ENCODE measurements around the gene PPARA. TPM values are rescaled to one million over a fixed set of nuclear protein-coding genes. Genes with fewer than 3 reads are reported as not detected.

PPARA gene
- total and polyA plus RNA-seq, 11 donors: 21.1 to 96.4 (median 80.4) TPM

DNA sequence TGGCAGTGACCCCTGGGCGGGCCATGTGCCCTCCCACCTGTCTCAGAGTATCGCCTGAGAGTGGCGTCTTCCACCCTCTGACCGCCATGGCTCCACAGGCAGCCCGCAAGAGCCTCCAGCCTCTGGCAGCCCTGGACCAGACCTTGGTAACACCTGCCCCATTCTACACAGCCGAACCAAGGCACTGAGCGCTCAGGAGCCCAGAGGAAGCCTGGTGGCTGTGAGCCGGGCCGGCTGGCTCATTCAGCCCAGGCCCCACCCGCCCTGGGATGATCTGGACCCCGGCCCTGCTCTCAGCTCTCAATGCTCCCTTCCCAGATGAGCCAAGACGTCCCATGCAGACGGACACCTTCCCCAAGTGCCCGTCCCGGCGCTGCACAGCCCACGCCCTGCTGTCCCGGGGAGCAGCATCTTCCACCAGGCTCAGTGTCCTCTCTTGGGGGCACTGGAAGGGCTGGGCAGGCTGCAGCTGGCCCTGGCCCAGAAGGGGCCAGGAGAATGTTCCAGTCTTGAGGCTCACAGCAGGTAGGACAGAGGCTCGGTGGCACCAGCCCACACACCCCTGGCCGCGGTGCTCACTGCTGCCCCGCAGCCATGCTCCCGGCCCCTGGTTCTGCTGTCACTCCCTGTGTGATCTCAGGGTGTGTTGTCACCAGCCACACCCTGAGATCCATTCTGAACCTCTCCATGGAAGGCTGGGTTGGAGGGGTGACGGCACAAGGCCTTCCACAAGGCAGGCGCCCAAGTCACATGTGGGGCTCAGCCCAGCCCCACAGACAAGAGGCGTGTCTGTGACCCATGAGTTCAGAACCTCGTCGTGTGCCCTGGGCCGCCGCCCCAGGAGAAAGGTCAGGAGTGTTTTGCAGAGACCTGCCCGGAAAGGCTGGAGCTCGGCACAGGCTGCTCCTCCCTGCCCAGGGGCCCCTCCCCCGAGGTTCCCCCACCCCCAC, 24.2 kb upstream of the PPARA start:
- TF ChIP-seq, protein P1, sequence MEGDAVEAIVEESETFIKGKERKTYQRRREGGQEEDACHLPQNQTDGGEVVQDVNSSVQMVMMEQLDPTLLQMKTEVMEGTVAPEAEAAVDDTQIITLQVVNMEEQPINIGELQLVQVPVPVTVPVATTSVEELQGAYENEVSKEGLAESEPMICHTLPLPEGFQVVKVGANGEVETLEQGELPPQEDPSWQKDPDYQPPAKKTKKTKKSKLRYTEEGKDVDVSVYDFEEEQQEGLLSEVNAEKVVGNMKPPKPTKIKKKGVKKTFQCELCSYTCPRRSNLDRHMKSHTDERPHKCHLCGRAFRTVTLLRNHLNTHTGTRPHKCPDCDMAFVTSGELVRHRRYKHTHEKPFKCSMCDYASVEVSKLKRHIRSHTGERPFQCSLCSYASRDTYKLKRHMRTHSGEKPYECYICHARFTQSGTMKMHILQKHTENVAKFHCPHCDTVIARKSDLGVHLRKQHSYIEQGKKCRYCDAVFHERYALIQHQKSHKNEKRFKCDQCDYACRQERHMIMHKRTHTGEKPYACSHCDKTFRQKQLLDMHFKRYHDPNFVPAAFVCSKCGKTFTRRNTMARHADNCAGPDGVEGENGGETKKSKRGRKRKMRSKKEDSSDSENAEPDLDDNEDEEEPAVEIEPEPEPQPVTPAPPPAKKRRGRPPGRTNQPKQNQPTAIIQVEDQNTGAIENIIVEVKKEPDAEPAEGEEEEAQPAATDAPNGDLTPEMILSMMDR (IDR thresholded peaks at IDR 0.05): no peak
- no peak for ATAC-seq
- peaks cover 0 to 27% (median 11%) of the 10 kb centered on the region in 12 donors for H3K4me1 ChIP-seq
- intact Hi-C loops (cut with DNase I): loop anchor here in 2 of 10 donors (10.0 kb wide), 1 partner anchor 419 kb away; no protein-coding TSS in a partner anchor
- H3K27me3 ChIP-seq: no peaks in the 10 kb centered on the region
- no peaks in the 10 kb centered on the region for H3K9me3 ChIP-seq
- no peak overlapping the region for H3K27ac ChIP-seq
- no peaks in the 10 kb centered on the region for H3K36me3 ChIP-seq
- H3K4me3 ChIP-seq: no peak overlapping the region
- 88 to 92% (median 91%) methylated on average over 9 to 33 of the region's 33 CpGs for WGBS, 4 donors
- no peak for DNase-seq

DNA sequence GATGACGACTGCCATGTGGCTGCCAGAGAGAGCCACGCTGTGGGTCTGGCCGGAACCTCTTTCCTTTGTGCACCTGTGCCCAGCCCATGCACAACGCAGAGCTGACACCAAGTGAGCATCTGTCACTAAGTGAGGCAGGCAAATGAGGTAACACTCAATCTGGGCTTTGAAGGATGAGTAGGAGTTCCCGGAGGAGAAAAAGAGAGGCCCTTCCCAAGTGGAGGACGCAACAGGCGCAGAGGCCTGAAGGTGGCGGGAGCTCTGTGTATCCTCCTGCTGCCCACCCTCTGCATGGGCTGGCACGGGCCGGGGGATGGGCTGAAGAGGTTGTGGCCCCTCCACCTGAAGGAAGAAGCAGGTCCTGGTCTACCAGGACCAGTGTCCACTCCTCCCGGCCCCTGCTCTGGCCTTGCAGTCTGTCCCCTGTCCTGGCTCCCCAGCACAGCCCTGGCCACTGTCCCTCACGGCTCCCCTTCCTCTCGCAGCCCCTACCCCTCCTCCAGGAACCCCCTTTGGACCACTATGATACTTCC, 23.4 kb upstream of the PPARA start:
- no peaks in the 10 kb centered on the region for H3K9me3 ChIP-seq
- H3K4me1 ChIP-seq: peaks cover 0 to 27% (median 11%) of the 10 kb centered on the region in 12 donors
- intact Hi-C loops (cut with DNase I): loop anchor here in 2 of 10 donors (10.0 kb wide), 1 partner anchor 418 kb away; no protein-coding TSS in a partner anchor
- DNase-seq (no peak), ATAC-seq (no peak)
- no peaks in the 10 kb centered on the region for H3K36me3 ChIP-seq
- H3K4me3 ChIP-seq: no peak overlapping the region
- no peaks in the 10 kb centered on the region for H3K27me3 ChIP-seq
- 94 to 98% (median 97%) methylated on average over 13 of the region's 13 CpGs for WGBS, 4 donors
- H3K27ac ChIP-seq: no peak overlapping the region
- TF ChIP-seq, protein P1 (IDR thresholded peaks at IDR 0.05): no peak
- no peak for TF ChIP-seq POLR2A (IDR thresholded peaks at IDR 0.05)

DNA sequence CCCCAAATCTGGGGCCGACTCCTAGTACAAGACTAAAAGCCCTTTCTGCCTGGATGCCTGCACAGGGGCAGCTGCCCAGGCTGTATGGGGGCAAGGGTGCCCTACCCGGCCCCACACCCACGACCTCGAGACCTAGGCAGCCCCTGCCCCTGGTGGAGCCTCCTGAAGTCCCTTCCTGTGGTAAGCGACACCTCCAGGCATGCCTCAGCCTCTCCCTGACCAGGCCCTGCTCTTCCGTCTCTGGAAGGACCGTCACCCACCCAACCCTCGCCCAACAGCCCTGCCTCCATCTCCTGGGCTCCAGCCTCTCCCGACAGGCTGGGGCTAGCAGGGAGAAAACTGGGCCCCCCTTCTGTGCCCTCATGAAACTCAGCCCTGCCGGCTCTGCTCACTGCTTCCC, 22.8 kb upstream of the PPARA start:
- Histone ChIP-seq H3K36me3 (no peaks in the 10 kb centered on the region), H3K4me1 (peaks cover 0 to 24% (median 9%) of the 10 kb centered on the region in 12 donors), H3K27me3 (no peaks in the 10 kb centered on the region), H3K27ac (no peak overlapping the region), H3K4me3 (no peak overlapping the region), H3K9me3 (no peaks in the 10 kb centered on the region)
- DNase-seq (no peak), ATAC-seq (no peak)
- intact Hi-C loops (cut with DNase I): loop anchor here in 2 of 10 donors (10.0 kb wide), 1 partner anchor 417 kb away; no protein-coding TSS in a partner anchor
- TF ChIP-seq, protein P1 (IDR thresholded peaks at IDR 0.05): no peak
- TF ChIP-seq POLR2A (IDR thresholded peaks at IDR 0.05): no peak
- 92 to 98% (median 94%) methylated on average over 7 to 10 of the region's 10 CpGs for WGBS, 4 donors

DNA sequence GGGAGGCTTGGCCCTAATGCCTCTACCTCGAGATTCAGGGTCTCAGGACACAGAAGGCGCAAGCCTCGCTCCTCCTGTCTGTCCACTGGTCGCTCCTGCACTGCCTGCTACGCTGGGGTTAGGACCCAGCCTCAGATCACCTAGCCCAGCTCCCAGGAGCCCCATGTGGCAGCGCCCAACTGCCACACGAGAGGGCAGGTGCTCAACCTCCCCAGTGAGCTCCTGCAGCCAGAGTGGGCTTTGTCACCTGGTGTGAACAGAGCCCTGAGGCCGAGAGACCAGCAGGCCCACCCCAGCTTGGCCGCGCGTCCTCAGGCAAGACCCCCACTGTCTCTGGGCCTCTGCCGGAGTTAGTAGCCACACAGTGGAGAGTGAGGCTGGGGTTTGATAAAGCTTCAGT, 21.7 kb upstream of the PPARA start:
- no peak for ATAC-seq
- no peaks in the 10 kb centered on the region for H3K36me3 ChIP-seq
- DNase-seq: no peak
- H3K4me3 ChIP-seq: no peak overlapping the region
- H3K27ac ChIP-seq: peak overlapping the region in 3 of 12 donors; percentile 66 to 73 (median 67)
- H3K9me3 ChIP-seq: no peaks in the 10 kb centered on the region
- H3K27me3 ChIP-seq: no peaks in the 10 kb centered on the region
- intact Hi-C loops (cut with DNase I): loop anchor here in 2 of 10 donors (10.0 kb wide), 1 partner anchor 416 kb away; no protein-coding TSS in a partner anchor
- 93 to 100% (median 95%) methylated on average over 7 to 12 of the region's 12 CpGs for WGBS, 4 donors
- no peak for TF ChIP-seq POLR2A (IDR thresholded peaks at IDR 0.05)
- TF ChIP-seq, protein P1 (IDR thresholded peaks at IDR 0.05): no peak
- peaks cover 0 to 19% (median 7%) of the 10 kb centered on the region in 12 donors for H3K4me1 ChIP-seq
